ENCODE data around the gene NOC3L.
"Not testable (repeated sequence)": the region's sequence is repeated elsewhere in the genome, so short reads cannot be mapped to it uniquely, and the experiment has no call there.

The NOC3L gene

DNA sequence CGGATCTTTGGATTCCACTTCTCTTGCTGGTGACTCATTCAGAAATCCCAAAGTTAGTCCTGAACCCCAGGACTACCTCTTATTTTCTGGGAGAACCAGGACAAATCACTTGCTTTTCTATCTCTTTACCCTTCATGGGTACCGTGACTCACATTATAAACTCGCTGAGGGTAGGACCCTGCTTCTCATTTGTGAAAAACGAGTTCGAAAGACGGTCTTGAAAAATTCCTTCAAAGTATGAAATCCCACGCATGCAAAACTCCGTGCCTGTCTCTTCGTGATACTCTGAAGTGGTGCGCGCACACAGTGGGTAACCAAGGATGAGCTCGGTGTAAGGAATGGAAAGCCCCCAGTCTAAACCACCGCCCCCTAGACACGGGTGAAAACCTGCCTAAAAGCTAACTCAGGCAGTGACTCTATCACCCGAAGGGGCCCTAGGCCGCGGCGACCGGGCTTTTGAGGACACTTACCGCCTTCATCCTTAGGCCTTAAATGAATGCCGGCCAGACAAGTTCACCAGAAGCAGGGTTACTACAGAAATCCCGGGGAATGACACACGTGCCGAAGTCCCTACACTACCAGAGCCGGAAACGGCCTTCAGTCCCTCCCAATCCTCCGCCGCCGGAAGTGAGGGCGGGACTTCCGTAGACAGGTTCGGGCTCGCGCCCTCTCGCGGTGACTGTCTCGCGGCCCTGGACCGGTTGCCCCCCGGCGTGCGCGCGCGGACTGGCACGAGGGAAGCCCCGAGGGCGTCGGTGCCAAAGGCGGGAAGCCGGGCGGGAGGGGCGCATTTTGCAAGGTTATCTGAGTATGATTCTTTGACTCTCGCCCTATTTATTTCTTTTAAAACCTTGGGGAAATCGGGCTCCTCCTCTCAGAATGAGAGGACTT is at the start of gene NOC3L:
NOC3L (minus strand) TSS at position 580 of the 891 bp plus-strand sequence; CDS start at position 479, 101 bp downstream.
- DNase-seq (ENCODE audit: low read depth in 2 of 2) = peak; percentile 79 to 83

DNA sequence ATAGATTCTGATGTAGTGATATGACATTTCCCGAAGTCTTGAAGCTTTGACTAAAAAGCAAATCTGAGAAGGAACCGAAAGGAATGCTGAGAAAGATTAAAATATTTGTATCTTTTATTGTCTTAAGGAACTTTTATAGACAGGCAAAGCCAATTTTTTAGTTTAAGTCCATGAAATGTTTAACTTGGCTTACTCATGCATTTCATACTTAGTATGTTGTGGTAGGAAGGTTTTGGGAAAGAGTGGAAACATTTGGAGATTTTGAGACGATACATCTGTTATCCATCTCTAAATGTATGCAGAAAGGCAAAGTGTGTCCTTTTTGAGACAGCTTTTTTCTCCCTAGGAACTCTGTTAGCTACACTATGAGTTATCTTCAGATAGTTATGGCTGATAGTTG is 49.7 kb upstream of the NOC3L start:
- peak; percentile 50 to 53 for DNase-seq (ENCODE audit: low read depth in 2 of 2)

DNA sequence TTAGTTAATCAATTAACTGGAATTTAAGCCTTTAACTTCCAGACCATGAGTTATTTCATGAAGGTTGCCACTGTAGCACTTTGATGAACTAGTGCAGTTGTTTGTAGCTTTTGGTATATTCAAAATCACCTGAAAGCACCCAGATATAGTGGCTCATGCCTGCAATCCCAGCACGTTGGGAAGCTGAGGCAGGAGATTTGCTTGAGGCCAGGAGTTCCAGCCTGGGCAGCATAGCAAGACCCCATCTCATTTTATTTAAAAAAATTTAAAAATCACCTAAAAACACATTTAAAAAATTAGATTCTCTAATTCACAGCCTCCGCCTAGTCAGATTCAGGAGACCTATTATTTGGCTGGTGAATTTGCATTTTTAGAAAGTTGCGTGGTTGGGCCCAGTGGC is 48.6 kb upstream of the NOC3L start:
- DNase-seq (ENCODE audit: low read depth in 2 of 2) = no peak

GRCh38 chr10:94409021-94409657 is 46.4 kb upstream of the NOC3L start:
- DNase-seq (ENCODE audit: low read depth in 2 of 2) = no peak

DNA sequence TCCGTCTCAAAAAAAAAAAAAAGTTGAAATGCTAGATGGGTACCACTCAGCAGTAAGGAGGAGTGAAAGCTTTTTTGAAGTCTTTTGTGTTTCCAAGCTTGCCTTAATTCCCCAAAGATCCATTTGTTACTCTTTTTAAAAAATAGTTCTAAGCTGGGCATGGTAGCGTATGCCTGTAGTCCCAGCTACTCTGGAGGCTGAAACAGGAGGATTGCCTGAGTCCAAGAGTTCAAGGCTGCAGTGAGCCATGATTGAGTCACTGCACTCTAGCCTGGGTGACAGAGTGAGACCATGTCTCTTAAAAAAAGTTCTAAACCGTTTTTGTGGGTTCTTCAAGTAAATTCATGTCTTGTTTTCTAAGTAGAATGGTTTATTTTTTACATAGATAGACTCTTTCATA is 44.9 kb upstream of the NOC3L start:
- DNase-seq (ENCODE audit: low read depth in 2 of 2) = no peak

DNA sequence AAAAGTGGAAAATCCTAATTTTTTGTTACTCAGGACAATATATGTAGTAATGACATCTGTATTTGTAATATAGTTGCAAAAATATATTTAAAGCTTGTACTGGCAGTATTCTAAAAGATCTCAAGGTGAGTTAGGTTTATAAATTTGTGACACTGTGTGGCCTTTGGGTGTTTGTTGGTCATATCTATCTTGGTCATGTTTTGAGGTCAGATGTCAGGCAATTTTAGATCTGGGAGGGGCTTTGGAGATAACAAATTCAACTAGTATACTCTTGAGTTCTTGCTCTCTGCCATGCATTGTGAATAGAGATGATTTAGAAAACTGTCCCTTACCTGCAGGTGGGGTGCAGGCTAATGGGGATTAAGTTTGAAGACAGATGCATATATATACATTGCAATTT is 42.7 kb upstream of the NOC3L start:
- no peak for DNase-seq (ENCODE audit: low read depth in 2 of 2)

DNA sequence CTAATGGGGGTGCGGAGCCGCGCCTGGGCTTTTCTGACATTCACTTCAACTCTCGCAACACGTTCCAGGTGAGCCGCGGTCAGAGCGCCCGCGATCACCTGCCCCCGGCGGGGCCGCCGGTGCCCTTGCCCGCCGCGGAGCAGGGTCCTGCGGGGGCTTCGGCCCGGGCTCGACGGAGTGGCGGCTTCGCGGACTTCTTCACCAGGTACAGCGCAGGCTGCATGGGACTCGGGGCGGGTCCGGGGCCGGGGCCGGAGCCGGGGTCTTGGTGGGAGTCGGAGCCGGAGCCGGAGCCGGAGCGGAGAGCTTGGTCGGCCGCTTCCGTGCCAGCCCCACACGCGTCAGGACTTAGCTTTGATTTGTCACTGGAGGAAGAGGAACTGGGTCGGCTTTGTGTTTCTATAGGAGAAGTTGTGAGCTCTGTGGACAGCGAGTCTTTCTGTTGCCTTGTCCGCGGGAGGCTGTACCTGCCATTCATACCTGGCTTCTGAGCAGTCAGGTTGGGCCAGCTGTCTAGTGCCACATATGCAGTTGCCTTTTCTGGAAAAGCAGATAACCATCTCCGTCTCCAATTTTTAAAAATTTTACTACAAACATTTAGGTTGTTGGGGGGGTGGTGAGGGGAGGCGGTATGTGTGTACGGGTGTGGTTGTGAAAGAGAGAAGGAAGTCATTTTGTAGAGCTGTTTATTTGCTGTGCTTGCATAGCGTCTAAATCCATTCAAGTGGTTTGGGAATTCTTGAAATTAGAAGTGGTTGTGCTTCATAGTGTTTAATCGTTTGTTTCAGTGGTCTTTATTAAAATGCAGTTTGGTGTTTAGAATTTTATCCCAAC is 40.9 kb upstream of the NOC3L start:
- no peak for DNase-seq (ENCODE audit: low read depth in 2 of 2)

GRCh38 chr10:94402843-94403379 is 40.2 kb upstream of the NOC3L start:
- DNase-seq (ENCODE audit: low read depth in 2 of 2) = no peak

DNA sequence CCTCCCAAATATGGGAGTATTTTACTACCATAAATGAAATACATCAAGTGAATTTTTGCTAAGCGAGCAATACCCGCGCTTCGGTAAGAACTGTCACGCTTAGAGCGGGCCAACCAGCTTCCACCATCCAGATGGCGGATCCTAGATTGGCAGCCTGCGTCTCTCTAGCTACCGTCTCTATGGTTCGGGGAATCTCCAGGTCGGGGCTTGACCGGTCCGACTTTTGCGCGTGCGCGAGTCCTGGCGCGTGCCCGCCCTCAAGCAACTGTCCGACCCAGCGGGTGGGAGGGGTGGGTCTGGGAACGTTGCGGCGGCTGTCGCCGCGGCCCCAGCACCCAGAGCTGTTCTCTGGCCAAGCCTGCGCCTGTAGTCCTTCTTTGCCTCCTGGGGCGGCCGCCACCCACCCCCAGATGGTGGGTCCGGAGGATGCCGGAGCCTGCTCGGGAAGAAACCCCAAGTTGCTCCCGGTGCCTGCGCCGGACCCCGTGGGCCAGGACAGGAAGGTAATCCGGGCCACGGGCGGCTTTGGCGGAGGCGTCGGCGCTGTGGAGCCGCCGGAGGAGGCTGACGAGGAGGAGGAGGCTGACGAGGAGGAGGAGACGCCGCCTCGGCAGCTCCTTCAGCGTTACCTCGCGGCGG is 39.6 kb upstream of the NOC3L start, which contains the start of gene TBC1D12:
TBC1D12 (plus strand) TSS at position 338 of the 639 bp plus-strand sequence; CDS start at position 411, 73 bp downstream.
- DNase-seq (ENCODE audit: low read depth in 2 of 2) = peak; percentile 83

GRCh38 chr10:94398762-94399161 is 36.0 kb upstream of the NOC3L start:
- DNase-seq (ENCODE audit: low read depth in 2 of 2) = no peak

DNA sequence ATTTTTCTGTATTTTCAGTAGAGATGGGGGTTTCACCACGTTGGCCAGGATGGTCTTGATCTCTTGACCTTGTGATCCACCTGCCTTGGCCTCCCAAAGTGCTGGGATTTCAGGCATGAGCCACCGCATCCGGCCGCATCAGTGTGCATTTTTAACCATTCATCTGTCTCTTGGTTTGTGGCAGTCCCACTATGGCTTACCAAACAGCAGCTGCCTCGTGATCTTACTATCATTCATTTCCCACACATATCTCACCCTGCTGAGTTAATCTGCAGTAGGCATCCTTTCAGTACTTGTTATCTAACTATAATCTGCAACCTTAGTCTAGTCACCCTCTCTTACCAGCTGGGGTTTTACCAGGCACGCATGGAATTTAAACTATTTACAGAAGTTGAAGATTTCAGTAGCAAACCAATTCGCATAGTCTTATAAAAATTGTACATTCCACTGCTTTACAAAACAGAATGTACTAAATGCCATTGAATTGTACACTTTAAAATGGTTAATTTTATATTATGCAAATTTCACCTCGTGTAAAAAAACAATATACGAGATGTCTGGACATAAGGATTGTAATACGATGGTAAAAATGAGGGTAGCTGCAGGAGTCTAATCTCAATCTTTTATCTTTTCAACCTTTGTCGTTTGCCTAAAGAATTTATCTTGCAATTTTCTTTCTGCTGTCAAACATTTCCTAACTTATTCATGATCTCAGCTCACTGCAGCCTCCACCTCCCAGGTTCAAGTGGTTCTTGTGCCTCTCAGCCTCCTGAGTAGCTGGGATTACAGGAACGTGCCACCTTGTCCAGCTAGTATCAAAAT is 35.0 kb upstream of the NOC3L start:
- no peak for DNase-seq (ENCODE audit: low read depth in 2 of 2)

- not testable (repeated sequence) for DNase-seq (ENCODE audit: low read depth in 2 of 2)
Measured at GRCh38 chr10:94392117-94392516, 29.4 kb upstream of the NOC3L start.

DNA sequence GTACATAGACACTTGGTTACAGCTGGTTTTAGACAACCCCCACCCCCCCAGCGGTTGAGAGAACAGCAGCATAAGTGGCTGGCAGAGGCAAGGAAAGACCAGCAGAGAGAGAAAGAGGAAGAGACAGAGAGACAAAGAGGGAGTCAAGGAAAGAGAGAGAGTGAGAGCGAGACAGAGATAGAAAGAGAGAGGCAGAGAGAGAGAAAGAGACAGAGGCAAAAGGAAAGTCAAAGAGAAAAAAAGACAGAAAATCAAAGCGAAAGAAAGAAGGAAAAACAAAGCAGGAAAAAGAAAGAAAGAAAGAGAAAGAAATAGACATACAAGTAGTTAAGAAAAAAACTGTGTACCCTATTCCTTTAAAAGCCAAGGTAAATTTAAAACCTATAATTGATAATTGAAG is 23.0 kb upstream of the NOC3L start:
- DNase-seq (ENCODE audit: low read depth in 2 of 2) = not testable (repeated sequence)

- DNase-seq (ENCODE audit: low read depth in 2 of 2) = no peak
Measured at GRCh38 chr10:94383530-94383929, 20.8 kb upstream of the NOC3L start.

DNA sequence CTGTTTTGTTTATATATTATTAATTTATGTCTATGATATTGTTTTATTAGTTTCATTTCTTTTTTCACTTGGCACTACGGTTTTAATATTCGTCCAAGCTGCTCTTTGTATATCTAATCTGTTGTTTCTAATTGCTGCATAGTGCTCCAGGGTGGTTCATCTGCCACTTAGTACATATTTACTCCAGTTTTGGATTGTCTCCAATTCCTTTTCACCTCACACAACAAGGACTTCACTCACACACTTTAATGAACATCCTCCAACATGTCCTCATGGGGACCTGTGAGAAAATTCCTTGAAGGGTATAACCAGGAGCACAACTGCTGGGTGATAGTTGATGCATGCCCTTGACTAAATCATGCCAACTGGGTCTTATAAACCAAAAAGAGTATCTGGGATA is 14.1 kb upstream of the NOC3L start:
- no peak for DNase-seq (ENCODE audit: low read depth in 2 of 2)

DNA sequence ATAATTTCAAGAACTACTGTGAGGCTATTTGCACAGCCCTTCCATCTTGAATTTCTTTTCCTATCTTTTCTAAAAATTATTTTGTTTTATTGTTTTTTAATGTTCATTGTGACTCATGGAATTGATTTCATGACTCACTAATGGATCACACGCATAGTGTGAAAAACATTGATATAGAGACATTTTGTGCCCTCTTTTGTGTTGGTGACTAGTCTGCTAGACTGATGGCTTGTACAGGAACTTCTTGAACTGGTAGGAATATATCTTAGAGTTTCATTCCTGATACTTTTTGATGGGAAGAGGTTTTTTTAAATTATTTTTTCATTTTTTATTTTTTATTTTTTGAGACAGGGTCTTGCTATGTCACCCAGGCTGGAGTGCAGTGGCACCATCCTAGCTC is 12.6 kb upstream of the NOC3L start:
- DNase-seq (ENCODE audit: low read depth in 2 of 2) = no peak

GRCh38 chr10:94370501-94370900 is 7.8 kb upstream of the NOC3L start:
- no peak for DNase-seq (ENCODE audit: low read depth in 2 of 2)

- DNase-seq (ENCODE audit: low read depth in 2 of 2) = no peak
Measured at GRCh38 chr10:94366382-94366781, 3.6 kb upstream of the NOC3L start.

- DNase-seq (ENCODE audit: low read depth in 2 of 2) = no peak
Measured at GRCh38 chr10:94364482-94364881, 1.7 kb upstream of the NOC3L start.

GRCh38 chr10:94363251-94363565 is 469 bp upstream of the NOC3L start:
- DNase-seq (ENCODE audit: low read depth in 2 of 2) = no peak
